GM19324 (cell line): ENCODE data around the gene MIEN1.
A peak's percentile ranks its signal among the peaks of the same experiment; 100 is the strongest.
"Not testable (repeated sequence)": the region's sequence is repeated elsewhere in the genome, so short reads cannot be mapped to it uniquely, and the experiment has no call there.

Source experiments
- ATAC-seq: cut with Tn5 transposase; IDR thresholded peaks from one replicate; pipeline ENCODE4 v1.9.1; 2021; ENCODE audit warnings: mild to moderate bottlenecking, moderate library complexity; ENCODE audit not compliant: unreplicated experiment, low FRiP score

The MIEN1 gene

GRCh38 chr17:39730095-39730921, at the start of gene MIEN1:
Gene MIEN1 (minus strand): TSS chr17:39730532. CDS start chr17:39730495, 37 bp downstream.
- ATAC-seq, result peak; percentile 93

- peak; percentile 40 for ATAC-seq
These were observed 47.4 kb upstream of the MIEN1 start for GRCh38 chr17:39777534-39778365.

GRCh38 chr17:39776252-39776651, 45.9 kb upstream of the MIEN1 start:
- ATAC-seq, result no peak

- no peak for ATAC-seq
These were observed 44.7 kb upstream of the MIEN1 start for GRCh38 chr17:39775031-39775430.

- no peak for ATAC-seq
These were observed 43.7 kb upstream of the MIEN1 start for GRCh38 chr17:39774047-39774446.

- no peak for ATAC-seq
These were observed 42.9 kb upstream of the MIEN1 start for GRCh38 chr17:39772987-39773934.

- ATAC-seq, result no peak
These were observed 42.1 kb upstream of the MIEN1 start for GRCh38 chr17:39772415-39772814.

GRCh38 chr17:39769974-39770587, 39.7 kb upstream of the MIEN1 start:
- no peak for ATAC-seq

- no peak for ATAC-seq
These were observed 36.8 kb upstream of the MIEN1 start for GRCh38 chr17:39767147-39767546.

GRCh38 chr17:39765766-39766165, 35.4 kb upstream of the MIEN1 start:
- ATAC-seq, result no peak

- no peak for ATAC-seq
These were observed 34.8 kb upstream of the MIEN1 start for GRCh38 chr17:39765175-39765574.

- not testable (repeated sequence) for ATAC-seq
These were observed 33.8 kb upstream of the MIEN1 start for GRCh38 chr17:39764171-39764570.

GRCh38 chr17:39763051-39763820, 32.9 kb upstream of the MIEN1 start:
- no peak for ATAC-seq

- ATAC-seq, result no peak
These were observed 31.6 kb upstream of the MIEN1 start for GRCh38 chr17:39761861-39762496.

- no peak for ATAC-seq
These were observed 28.9 kb upstream of the MIEN1 start for GRCh38 chr17:39759204-39759603.

GRCh38 chr17:39757931-39758873, 27.9 kb upstream of the MIEN1 start:
- ATAC-seq, result no peak

GRCh38 chr17:39757176-39757662, 26.9 kb upstream of the MIEN1 start:
- no peak for ATAC-seq
